Measurements from ENCODE around the gene GNPDA2.

Gene GNPDA2

DNA sequence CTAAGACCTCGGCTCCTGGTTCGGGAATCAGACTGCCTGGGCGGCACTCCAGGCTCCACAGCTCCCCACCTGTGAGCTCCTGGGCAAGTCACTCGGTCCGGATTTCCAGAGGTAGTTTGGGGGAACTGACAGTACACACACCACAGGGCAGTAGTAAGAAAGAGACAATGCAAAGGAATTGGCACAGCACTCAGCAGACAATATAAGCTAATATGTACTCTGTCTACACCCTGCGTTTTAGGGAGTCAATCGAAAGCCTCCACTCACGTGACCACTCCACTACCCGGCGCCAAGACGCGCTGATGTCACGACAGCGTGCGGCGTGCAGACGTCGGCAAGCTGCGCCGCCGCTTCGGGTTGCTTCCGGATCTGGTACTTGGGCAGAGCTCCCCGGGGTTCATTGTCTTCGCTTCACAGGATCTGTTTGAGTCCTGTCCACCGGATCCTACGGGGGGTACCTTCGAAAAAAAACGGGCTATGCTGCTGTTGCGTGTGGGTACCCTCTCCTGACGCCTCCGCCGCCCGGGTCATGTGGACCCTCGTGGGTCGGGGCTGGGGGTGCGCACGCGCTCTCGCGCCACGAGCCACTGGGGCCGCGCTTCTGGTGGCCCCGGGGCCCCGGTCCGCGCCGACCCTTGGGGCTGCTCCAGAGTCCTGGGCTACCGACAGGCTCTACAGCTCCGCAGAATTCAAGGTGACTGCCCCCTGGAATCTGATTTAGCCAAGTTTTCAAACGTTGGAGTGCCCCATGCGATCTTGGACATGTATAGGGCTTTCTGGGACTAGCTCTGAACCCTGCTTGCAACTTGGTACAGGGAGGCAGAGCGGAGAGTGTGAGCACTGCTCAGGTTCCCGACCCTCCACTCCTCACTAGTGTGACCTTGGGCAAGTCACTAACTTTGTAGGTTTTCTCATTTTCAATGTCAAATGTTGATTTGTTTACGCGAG, 48.0 kb downstream of the GNPDA2 start, which contains the start of gene GUF1:
Gene GUF1 (plus strand): TSS at position 327 of the 948 bp plus-strand sequence. CDS start 203 bp downstream, at position 530.
- DNase-seq = peak; percentile 95
- no CpG with 5 or more reads among the region's 57 CpGs for WGBS (ENCODE audit: extremely low coverage, insufficient coverage, low lambda C conversion rate)
- H3K27me3 ChIP-seq (ENCODE audit: insufficient read depth, low read length, poor library complexity) = no peaks in the 10 kb centered on the region

DNA sequence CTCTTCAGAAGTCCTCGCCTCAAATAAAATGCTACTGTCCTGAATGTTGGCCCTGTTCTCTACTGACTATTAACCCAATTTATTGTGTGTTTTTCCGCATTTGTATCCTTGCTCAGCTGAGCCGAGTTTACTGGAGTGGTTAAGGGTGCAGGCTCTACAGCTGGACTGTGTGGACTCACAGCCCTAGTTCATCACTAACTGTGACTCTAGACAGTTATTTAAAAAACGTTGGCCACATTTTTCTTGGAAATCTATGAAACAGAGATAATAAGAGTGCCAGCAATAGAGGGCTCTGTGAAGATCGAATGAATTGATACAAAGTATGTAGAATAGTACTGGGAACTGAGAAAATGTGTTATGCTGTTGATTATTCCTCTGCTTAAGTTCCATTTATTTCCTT, 51.0 kb downstream of the GNPDA2 start:
- Histone ChIP-seq H3K23ac (ENCODE audit: low read length) (no peak overlapping the region), H3K18ac (ENCODE audit: low read length) (no peak overlapping the region), H3K27me3 (ENCODE audit: insufficient read depth, low read length, poor library complexity) (no peaks in the 10 kb centered on the region), H3K27ac (ENCODE audit: low read depth, low read length) (no peak overlapping the region), H3K4me3 (ENCODE audit: low read length) (no peak overlapping the region), H3K4me1 (ENCODE audit: control insufficient read depth, low read depth, low read length) (peaks cover 3% of the 10 kb centered on the region), H2BK5ac (ENCODE audit: low read length) (no peak overlapping the region), H2BK120ac (ENCODE audit: low read depth, low read length) (no peak overlapping the region), H3K4me2 (ENCODE audit: low read length) (no peak overlapping the region), H2BK15ac (replicated peaks; ENCODE audit: low read depth) (no peak overlapping the region), H3K79me2 (ENCODE audit: control insufficient read depth, insufficient read depth, low read length) (peaks cover 10% of the 10 kb centered on the region), H3K56ac (ENCODE audit: low read length) (no peak overlapping the region), H2AK5ac (ENCODE audit: low read length) (no peak overlapping the region), H4K5ac (ENCODE audit: low read length) (no peak overlapping the region), H3K4ac (ENCODE audit: low read depth, low read length) (no peak overlapping the region), H4K8ac (ENCODE audit: low read depth, low read length) (no peak overlapping the region), H3K9ac (ENCODE audit: low read length) (no peak overlapping the region), H3K79me1 (ENCODE audit: low read length) (no peaks in the 10 kb centered on the region), H3K36me3 (ENCODE audit: control insufficient read depth, insufficient read depth, low read length) (no peaks in the 10 kb centered on the region)
- no CpG with 5 or more reads among the region's 5 CpGs for WGBS (ENCODE audit: extremely low coverage, insufficient coverage, low lambda C conversion rate)
- no peak for DNase-seq

More for the DNA sequence above, 48.0 kb downstream of the GNPDA2 start, which contains the start of gene GUF1:
- Histone ChIP-seq H3K4ac (ENCODE audit: low read depth, low read length) (peak within 1 kb of the TSS; percentile 73), H3K27ac (ENCODE audit: low read depth, low read length) (no peak within 1 kb of the TSS), H3K79me1 (ENCODE audit: low read length) (no peaks in the 10 kb centered on the region), H3K36me3 (ENCODE audit: control insufficient read depth, insufficient read depth, low read length) (no peaks in the 10 kb centered on the region), H2BK120ac (ENCODE audit: low read depth, low read length) (no peak within 1 kb of the TSS), H3K23ac (ENCODE audit: low read length) (peak within 1 kb of the TSS; percentile 29), H3K9ac (ENCODE audit: low read length) (peak within 1 kb of the TSS; percentile 88), H2BK5ac (ENCODE audit: low read length) (no peak within 1 kb of the TSS), H3K4me3 (ENCODE audit: low read length) (peak within 1 kb of the TSS; percentile 83), H4K8ac (ENCODE audit: low read depth, low read length) (peak within 1 kb of the TSS; percentile 28), H2AK5ac (ENCODE audit: low read length) (no peak within 1 kb of the TSS), H3K79me2 (ENCODE audit: control insufficient read depth, insufficient read depth, low read length) (peaks cover 10% of the 10 kb centered on the region), H3K56ac (ENCODE audit: low read length) (peak within 1 kb of the TSS; percentile 88), H3K18ac (ENCODE audit: low read length) (peak within 1 kb of the TSS; percentile 16), H4K5ac (ENCODE audit: low read length) (peak within 1 kb of the TSS; percentile 84), H3K4me2 (ENCODE audit: low read length) (peak within 1 kb of the TSS; percentile 75), H2BK15ac (replicated peaks; ENCODE audit: low read depth) (no peak within 1 kb of the TSS), H3K4me1 (ENCODE audit: control insufficient read depth, low read depth, low read length) (peaks cover 3% of the 10 kb centered on the region)

DNA sequence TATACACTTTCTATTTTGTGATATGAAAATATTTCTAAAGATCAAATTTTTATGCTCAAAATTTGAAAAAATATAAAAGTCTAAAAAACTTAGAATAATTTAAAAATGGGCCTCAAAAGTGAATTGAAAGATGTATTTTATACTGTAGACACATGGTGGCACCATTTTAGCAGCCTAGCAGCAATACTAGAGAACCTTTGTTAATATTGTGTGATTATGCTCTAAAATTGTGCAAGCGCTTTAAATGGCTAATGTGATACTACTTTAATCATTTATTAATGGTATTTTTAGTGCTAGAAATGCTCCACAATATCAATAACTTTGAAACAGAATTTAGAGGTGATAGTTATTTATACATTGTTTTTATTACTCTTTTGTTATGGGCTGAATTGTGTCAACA, 51.9 kb downstream of the GNPDA2 start:
- Histone ChIP-seq H3K4me2 (ENCODE audit: low read length) (no peak overlapping the region), H3K79me1 (ENCODE audit: low read length) (no peaks in the 10 kb centered on the region), H2BK5ac (ENCODE audit: low read length) (no peak overlapping the region), H3K36me3 (ENCODE audit: control insufficient read depth, insufficient read depth, low read length) (no peaks in the 10 kb centered on the region), H3K23ac (ENCODE audit: low read length) (no peak overlapping the region), H3K18ac (ENCODE audit: low read length) (no peak overlapping the region), H2BK15ac (replicated peaks; ENCODE audit: low read depth) (no peak overlapping the region), H3K4ac (ENCODE audit: low read depth, low read length) (no peak overlapping the region), H3K56ac (ENCODE audit: low read length) (no peak overlapping the region), H3K4me1 (ENCODE audit: control insufficient read depth, low read depth, low read length) (peaks cover 3% of the 10 kb centered on the region), H3K4me3 (ENCODE audit: low read length) (no peak overlapping the region), H2AK5ac (ENCODE audit: low read length) (no peak overlapping the region), H4K5ac (ENCODE audit: low read length) (no peak overlapping the region), H3K27me3 (ENCODE audit: insufficient read depth, low read length, poor library complexity) (no peaks in the 10 kb centered on the region), H2BK120ac (ENCODE audit: low read depth, low read length) (no peak overlapping the region), H3K27ac (ENCODE audit: low read depth, low read length) (no peak overlapping the region), H3K9ac (ENCODE audit: low read length) (no peak overlapping the region), H3K79me2 (ENCODE audit: control insufficient read depth, insufficient read depth, low read length) (peaks cover 8% of the 10 kb centered on the region), H4K8ac (ENCODE audit: low read depth, low read length) (no peak overlapping the region)
- WGBS (ENCODE audit: extremely low coverage, insufficient coverage, low lambda C conversion rate) = no CpG with 5 or more reads among the region's 1 CpG
- no peak for DNase-seq

DNA sequence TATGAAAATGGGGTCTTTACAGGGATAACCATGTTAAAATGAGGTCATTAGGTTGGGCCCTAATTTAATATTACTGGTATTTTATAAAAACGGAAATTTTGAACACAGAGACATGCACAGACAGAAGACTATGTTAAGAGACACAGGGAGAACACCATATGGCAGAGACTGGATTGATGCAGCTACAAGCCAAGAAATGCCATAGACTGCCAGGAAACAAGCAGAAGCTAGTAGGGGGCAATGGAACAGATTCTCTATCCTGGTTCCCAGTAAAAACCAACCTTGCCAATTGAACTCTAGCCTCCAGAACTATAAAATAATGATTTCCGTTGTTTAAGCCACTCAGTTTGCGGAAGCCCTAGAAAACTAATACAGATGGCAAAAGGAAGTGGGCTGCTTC, 54.7 kb downstream of the GNPDA2 start:
- Histone ChIP-seq H3K4me1 (ENCODE audit: control insufficient read depth, low read depth, low read length) (no peaks in the 10 kb centered on the region), H3K18ac (ENCODE audit: low read length) (no peak overlapping the region), H3K27ac (ENCODE audit: low read depth, low read length) (no peak overlapping the region), H2BK15ac (replicated peaks; ENCODE audit: low read depth) (no peak overlapping the region), H3K36me3 (ENCODE audit: control insufficient read depth, insufficient read depth, low read length) (no peaks in the 10 kb centered on the region), H2AK5ac (ENCODE audit: low read length) (no peak overlapping the region), H3K23ac (ENCODE audit: low read length) (no peak overlapping the region), H3K4me3 (ENCODE audit: low read length) (no peak overlapping the region), H3K4me2 (ENCODE audit: low read length) (no peak overlapping the region), H3K4ac (ENCODE audit: low read depth, low read length) (no peak overlapping the region), H3K9ac (ENCODE audit: low read length) (no peak overlapping the region), H3K56ac (ENCODE audit: low read length) (no peak overlapping the region), H2BK5ac (ENCODE audit: low read length) (no peak overlapping the region), H3K79me1 (ENCODE audit: low read length) (no peaks in the 10 kb centered on the region), H3K79me2 (ENCODE audit: control insufficient read depth, insufficient read depth, low read length) (no peaks in the 10 kb centered on the region), H4K8ac (ENCODE audit: low read depth, low read length) (no peak overlapping the region), H2BK120ac (ENCODE audit: low read depth, low read length) (no peak overlapping the region), H3K27me3 (ENCODE audit: insufficient read depth, low read length, poor library complexity) (no peaks in the 10 kb centered on the region), H4K5ac (ENCODE audit: low read length) (no peak overlapping the region)
- no CpG with 5 or more reads among the region's 3 CpGs for WGBS (ENCODE audit: extremely low coverage, insufficient coverage, low lambda C conversion rate)
- DNase-seq = no peak

DNA sequence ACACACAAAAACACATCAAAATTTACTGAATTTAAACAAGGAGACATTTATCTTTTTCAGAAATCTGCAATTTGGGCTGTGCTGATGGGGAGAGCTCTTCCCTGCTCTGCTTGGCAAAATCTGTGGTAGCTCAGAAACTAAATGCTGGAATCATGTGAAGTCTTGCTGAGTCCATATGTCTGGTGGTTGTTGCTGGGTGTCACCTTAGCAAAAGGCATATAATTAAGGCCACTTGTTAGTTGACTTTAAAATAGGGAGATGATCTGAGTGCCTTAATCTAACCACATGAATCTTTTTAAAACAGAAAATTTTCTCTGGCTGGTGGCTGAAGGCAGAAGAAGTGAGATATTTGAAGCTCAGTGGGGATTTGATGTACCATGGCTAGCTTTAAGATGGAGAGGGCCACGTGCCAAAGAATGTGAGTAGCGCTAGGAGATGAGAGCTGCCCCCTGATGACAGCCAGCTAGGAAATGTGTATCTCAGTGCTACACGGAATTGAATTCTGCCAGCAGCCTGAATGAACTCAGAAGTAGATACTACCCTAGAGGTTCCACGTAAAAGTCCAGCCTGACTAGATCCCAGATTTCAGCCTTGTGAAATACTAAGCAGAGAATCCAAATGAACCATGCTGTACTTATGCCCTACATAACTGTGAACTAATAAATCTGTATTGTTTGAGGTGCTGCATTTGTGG, 55.7 kb downstream of the GNPDA2 start:
- Histone ChIP-seq H3K79me2 (ENCODE audit: control insufficient read depth, insufficient read depth, low read length) (no peaks in the 10 kb centered on the region), H4K8ac (ENCODE audit: low read depth, low read length) (no peak overlapping the region)
- WGBS (ENCODE audit: extremely low coverage, insufficient coverage, low lambda C conversion rate) = no CpG with 5 or more reads among the region's 4 CpGs

More for the DNA sequence above, 55.7 kb downstream of the GNPDA2 start:
- no peaks in the 10 kb centered on the region for H3K36me3 ChIP-seq (ENCODE audit: control insufficient read depth, insufficient read depth, low read length)
- no peak overlapping the region for H2AK5ac ChIP-seq (ENCODE audit: low read length)
- no peak overlapping the region for H3K9ac ChIP-seq (ENCODE audit: low read length)
- no peak overlapping the region for H3K4me3 ChIP-seq (ENCODE audit: low read length)
- no peak overlapping the region for H3K56ac ChIP-seq (ENCODE audit: low read length)
- H3K4me1 ChIP-seq (ENCODE audit: control insufficient read depth, low read depth, low read length) = no peaks in the 10 kb centered on the region
- H2BK15ac ChIP-seq (replicated peaks; ENCODE audit: low read depth) = no peak overlapping the region
- H3K18ac ChIP-seq (ENCODE audit: low read length) = no peak overlapping the region
- H3K23ac ChIP-seq (ENCODE audit: low read length) = no peak overlapping the region
- H3K4me2 ChIP-seq (ENCODE audit: low read length) = no peak overlapping the region
- no peaks in the 10 kb centered on the region for H3K79me1 ChIP-seq (ENCODE audit: low read length)
- no peak overlapping the region for H2BK5ac ChIP-seq (ENCODE audit: low read length)
- no peak overlapping the region for H3K27ac ChIP-seq (ENCODE audit: low read depth, low read length)
- no peaks in the 10 kb centered on the region for H3K27me3 ChIP-seq (ENCODE audit: insufficient read depth, low read length, poor library complexity)
- H4K5ac ChIP-seq (ENCODE audit: low read length) = no peak overlapping the region
- no peak overlapping the region for H3K4ac ChIP-seq (ENCODE audit: low read depth, low read length)
- H2BK120ac ChIP-seq (ENCODE audit: low read depth, low read length) = no peak overlapping the region
- no peak for DNase-seq

Measured in mesendoderm (in vitro differentiated cells).